H1 (cell line): ENCODE measurements around the gene GALNT1. TPM values are rescaled to one million over a fixed set of nuclear protein-coding genes. Genes with fewer than 3 reads are reported as not detected.

ENCODE experiments used
- CTCF ChIA-PET: fragments of 300-600 bp; sonication (Branson Sonifier 250); formaldehyde crosslinking; loops from one replicate; lab custom pipeline; 2021; ENCODE audit not compliant: partially characterized antibody; lab: Charles Lee
- POLR2A ChIA-PET: fragments of 300-600 bp; sonication (Branson Sonifier 250); formaldehyde crosslinking; loops from one replicate; lab custom pipeline; 2021; ENCODE audit warnings: inconsistent platforms; ENCODE audit not compliant: partially characterized antibody; lab: Charles Lee
- DNase-seq, 2 experiments: peaks; one replicate each; pipeline versions ENCODE4 v3.0.0 to v3.0.0-alpha.2; 2010 to 2022; ENCODE audit warnings: low spot score in 2 of 2, low read depth in 1 of 2, mixed read lengths in 1 of 2
- FAIRE-seq: peaks from 2 replicates; lab custom pipeline; 2011; peaks lifted over from hg19 to GRCh38; lab: Jason Lieb, UNC
- H2AFZ ChIP-seq: 2 replicates; pipeline ENCODE4 v1.8.1; 2012; ENCODE audit warnings: low read length, inconsistent platforms
- H2AK5ac ChIP-seq: 2 replicates; pipeline ENCODE4 v1.6.1; 2013; ENCODE audit warnings: low read depth, low read length
- H2BK120ac ChIP-seq: replicated peaks from 2 replicates; pipeline ENCODE3; 2013; ENCODE audit warnings: low read depth, low read length, inconsistent platforms
- H2BK12ac ChIP-seq: 2 replicates; pipeline ENCODE4 v1.6.1; 2013; ENCODE audit warnings: low read depth, low read length
- H2BK15ac ChIP-seq: 2 replicates; pipeline ENCODE4 v1.6.1; 2013; ENCODE audit warnings: low read length
- H2BK20ac ChIP-seq: 2 replicates; pipeline ENCODE4 v1.6.1; 2013; ENCODE audit warnings: low read length
- H2BK5ac ChIP-seq: 2 replicates; pipeline ENCODE4 v1.6.1; 2013; ENCODE audit warnings: low read depth, low read length
- H3K14ac ChIP-seq: 2 replicates; pipeline ENCODE4 v1.6.1; 2013; ENCODE audit warnings: inconsistent platforms; ENCODE audit not compliant: insufficient read length
- H3K18ac ChIP-seq: 2 replicates; pipeline ENCODE4 v1.6.1; 2013; ENCODE audit warnings: low read length; ENCODE audit errors: extremely low read depth
- H3K23ac ChIP-seq: 2 replicates; pipeline ENCODE4 v1.6.1; 2013; ENCODE audit warnings: inconsistent platforms; ENCODE audit not compliant: insufficient read length
- H3K23me2 ChIP-seq: 2 replicates; pipeline ENCODE4 v1.6.1; 2013; ENCODE audit warnings: low read depth, low read length
- H3K27ac ChIP-seq: 2 replicates; pipeline ENCODE4 v1.6.1; 2011; ENCODE audit warnings: low read depth, low read length, inconsistent platforms
- H3K27me3 ChIP-seq, 4 experiments: replicated peaks in 1 of 4; 1 replicate in 1 of 4; 2 replicates in 3 of 4; pipeline versions ENCODE4 v1.6.1 to v1.8.1; 2011 to 2013; ENCODE audit warnings: low read length in 3 of 4, mild to moderate bottlenecking in 3 of 4, inconsistent platforms in 2 of 4, mixed read lengths in 2 of 4, moderate library complexity in 1 of 4; ENCODE audit not compliant: control insufficient read depth in 3 of 4, insufficient read depth in 3 of 4; ENCODE audit errors: extremely low read depth in 1 of 4
- H3K36me3 ChIP-seq, 4 experiments: 2 replicates each; pipeline versions ENCODE4 v1.6.1 to v1.8.1; 2011 to 2013; ENCODE audit warnings: mild to moderate bottlenecking in 4 of 4, low read length in 3 of 4, moderate library complexity in 2 of 4, control low read depth in 1 of 4, inconsistent platforms in 1 of 4; ENCODE audit not compliant: insufficient read depth in 4 of 4, control insufficient read depth in 2 of 4
- H3K4ac ChIP-seq: replicated peaks from 2 replicates; pipeline ENCODE3; 2013; ENCODE audit warnings: low read length, low read depth, mixed read lengths, inconsistent platforms; ENCODE audit not compliant: insufficient read length
- H3K4me1 ChIP-seq, 4 experiments: replicated peaks in 1 of 4; 1 replicate in 1 of 4; 2 replicates in 3 of 4; pipeline versions ENCODE4 v1.6.1 to v1.8.1; 2011 to 2013; ENCODE audit warnings: low read length in 3 of 4, inconsistent platforms in 2 of 4, mixed read lengths in 1 of 4; ENCODE audit not compliant: insufficient read depth in 4 of 4, control insufficient read depth in 3 of 4
- H3K4me2 ChIP-seq, 2 experiments: 2 replicates each; pipeline versions ENCODE4 v1.6.1 to v1.8.1; 2011 to 2013; ENCODE audit warnings: low read depth in 2 of 2, low read length in 2 of 2, control low read depth in 1 of 2, inconsistent platforms in 1 of 2, mild to moderate bottlenecking in 1 of 2; ENCODE audit not compliant: insufficient read depth in 1 of 2
- H3K4me3 ChIP-seq, 4 experiments: fragments of 200-600, 300-600 bp in 1 of 4; sonication (generic), shearing (Covaris generic), sonication (Bioruptor Twin) in 1 of 4; 2 replicates each; pipeline versions ENCODE4 v1.5.1 to v1.8.1; 2011 to 2016; ENCODE audit warnings: low read length in 4 of 4, low read depth in 3 of 4, control low read depth in 2 of 4, inconsistent platforms in 2 of 4, mild to moderate bottlenecking in 2 of 4, mixed read lengths in 1 of 4, moderate library complexity in 1 of 4; ENCODE audit not compliant: insufficient read depth in 2 of 4; ENCODE audit errors: extremely low read depth in 1 of 4
- H3K56ac ChIP-seq: replicated peaks from 2 replicates; pipeline ENCODE3; 2013; ENCODE audit warnings: low read depth, mild to moderate bottlenecking, mixed read lengths, low read length, inconsistent platforms; ENCODE audit not compliant: insufficient read length
- H3K79me1 ChIP-seq: 2 replicates; pipeline ENCODE4 v1.6.1; 2013; ENCODE audit warnings: low read depth, low read length, control low read depth
- H3K79me2 ChIP-seq, 2 experiments: 2 replicates each; pipeline versions ENCODE4 v1.6.1 to v1.8.1; 2012 to 2013; ENCODE audit warnings: low read length in 2 of 2, mild to moderate bottlenecking in 2 of 2, inconsistent platforms in 1 of 2; ENCODE audit not compliant: insufficient read depth in 2 of 2, control insufficient read depth in 1 of 2
- H3K9ac ChIP-seq, 4 experiments: replicated peaks in 1 of 4; 1 replicate in 1 of 4; 2 replicates in 3 of 4; pipeline versions ENCODE4 v1.6.1 to v1.8.1; 2011 to 2013; ENCODE audit warnings: low read depth in 3 of 4, low read length in 3 of 4, control low read depth in 2 of 4, mild to moderate bottlenecking in 2 of 4, moderate library complexity in 2 of 4, inconsistent platforms in 1 of 4; ENCODE audit errors: extremely low read depth in 1 of 4
- H3K9me3 ChIP-seq, 2 experiments: 2 replicates each; pipeline versions ENCODE4 v1.6.1 to v1.8.1; 2012 to 2013; ENCODE audit warnings: mild to moderate bottlenecking in 2 of 2, moderate library complexity in 2 of 2, control low read depth in 1 of 2, inconsistent platforms in 1 of 2, low read depth in 1 of 2, low read length in 1 of 2, mixed read lengths in 1 of 2; ENCODE audit not compliant: insufficient read depth in 2 of 2
- H4K20me1 ChIP-seq, 2 experiments: replicated peaks in 1 of 2; 2 replicates each; pipeline versions ENCODE3 to v1.8.1; 2011 to 2013; ENCODE audit warnings: inconsistent platforms in 2 of 2, low read length in 2 of 2, mild to moderate bottlenecking in 1 of 2; ENCODE audit not compliant: insufficient read depth in 2 of 2, control insufficient read depth in 1 of 2
- H4K5ac ChIP-seq: 2 replicates; pipeline ENCODE4 v1.6.1; 2013; ENCODE audit warnings: low read length, low read depth, mixed read lengths, inconsistent platforms; ENCODE audit not compliant: insufficient read length
- H4K8ac ChIP-seq: 2 replicates; pipeline ENCODE4 v1.8.0; 2013; ENCODE audit warnings: mild to moderate bottlenecking, moderate library complexity, low read length, inconsistent platforms; ENCODE audit not compliant: insufficient read depth; ENCODE audit errors: extremely low read depth
- H4K91ac ChIP-seq: replicated peaks from 2 replicates; pipeline ENCODE3; 2013; ENCODE audit warnings: low read length, mixed read lengths, inconsistent platforms; ENCODE audit not compliant: insufficient read length
- CBX5 ChIP-seq: fragments of 300-800, 300-1000 bp; sonication (generic); IDR thresholded peaks from 2 replicates; pipeline ENCODE4 v1.7.1; 2016; ENCODE audit warnings: antibody characterized with exemption, low read length, low read depth
- FOSL1 ChIP-seq: IDR thresholded peaks from 2 replicates; pipeline ENCODE4 v1.6.1; 2011; ENCODE audit warnings: mild to moderate bottlenecking, low read depth, low read length, moderate library complexity; ENCODE audit not compliant: insufficient read depth
- JUN ChIP-seq: IDR thresholded peaks from 2 replicates; pipeline ENCODE4 v1.6.1; 2011; ENCODE audit warnings: low read depth, mild to moderate bottlenecking, improper control_type of control experiment, low read length
- KDM1A ChIP-seq: fragments of 200-600, 300-600 bp; sonication (generic); IDR thresholded peaks from 2 replicates; pipeline ENCODE4 v1.7.1; 2016; ENCODE audit warnings: mild to moderate bottlenecking, low read length, borderline replicate concordance
- NANOG ChIP-seq: IDR thresholded peaks from 2 replicates; pipeline ENCODE4 v1.6.1; 2011; ENCODE audit warnings: low read length, low read depth, mild to moderate bottlenecking, inconsistent platforms; ENCODE audit not compliant: insufficient read depth, poor library complexity, severe bottlenecking
- RBBP5 ChIP-seq: IDR thresholded peaks from 2 replicates; pipeline ENCODE4 v1.7.1; 2012; ENCODE audit warnings: low read depth, mild to moderate bottlenecking, inconsistent platforms, low read length, moderate library complexity, borderline replicate concordance
- RNF2 ChIP-seq: fragments of 200-900, 300-1000 bp; sonication (generic); IDR thresholded peaks from 2 replicates; pipeline ENCODE4 v1.7.1; 2016; ENCODE audit warnings: borderline replicate concordance, low read depth, mild to moderate bottlenecking, antibody characterized with exemption, low read length; ENCODE audit not compliant: poor library complexity, severe bottlenecking; ENCODE audit errors: missing control alignments
- SAP30 ChIP-seq: fragments of 300-600 bp; sonication (generic); IDR thresholded peaks from 2 replicates; pipeline ENCODE4 v1.7.1; 2012; ENCODE audit warnings: low read length, moderate library complexity, mild to moderate bottlenecking, inconsistent platforms; ENCODE audit not compliant: insufficient read depth, insufficient replicate concordance
- SRF ChIP-seq: IDR thresholded peaks from 2 replicates; pipeline ENCODE4 v1.6.1; 2011; ENCODE audit warnings: mild to moderate bottlenecking, low read depth, low read length, moderate library complexity
- SUZ12 ChIP-seq: fragments of 200-600 bp; sonication (generic); IDR thresholded peaks from 2 replicates; pipeline ENCODE4 v1.6.1; 2012; ENCODE audit warnings: mild to moderate bottlenecking, inconsistent platforms, low read length, moderate library complexity, mixed read lengths
- TAF7 ChIP-seq: optimal IDR thresholded peaks from 2 replicates; pipeline ENCODE3; 2011; ENCODE audit warnings: low read depth, mild to moderate bottlenecking, inconsistent platforms, low read length, moderate library complexity, borderline replicate concordance
- YY1 ChIP-seq: IDR thresholded peaks from 2 replicates; pipeline ENCODE4 v1.6.1; 2011; ENCODE audit warnings: low read depth, mild to moderate bottlenecking, low read length
- WGBS, 2 experiments: shearing (Covaris generic) in 1 of 2; methylation state at CpG; one replicate each; pipeline versions ENCODE4 v1.1.6 to v1.1.7; 2013 to 2015; ENCODE audit warnings: low lambda C conversion rate in 2 of 2, mixed read lengths in 2 of 2, inconsistent platforms in 1 of 2, low coverage in 1 of 2, missing lambda C conversion rate in 1 of 2; ENCODE audit not compliant: insufficient replicate concordance in 2 of 2, insufficient coverage in 1 of 2, insufficient read length in 1 of 2; ENCODE audit errors: extremely low coverage in 1 of 2, missing lambda C conversion rate in 1 of 2; 5-methylcytosine and 5-hydroxymethylcytosine counted together
- polyA plus RNA-seq, 7 experiments: library from polyadenylated mRNA; depleted of rRNA in 3 of 7; stranded (reverse) in 5 of 7; unstranded in 2 of 7; fragments of >200 nt in 5 of 7; fragments of 200-250 nt in 2 of 7; gene quantifications; 1 replicate in 5 of 7; 2 replicates in 1 of 7; 4 replicates in 1 of 7; pipeline versions ENCODE4 v1.2.1 to v1.2.3, GENCODE V29; 2011 to 2013; ENCODE audit warnings: missing spikeins in 2 of 7, mixed read lengths in 2 of 7
- total RNA-seq: library from RNA; stranded (reverse); fragmentation: NEBNext Ultra II Directional; extraction: Animal tissue kit (Norgen Biotek cat#: 25700); gene quantifications from 2 replicates; pipeline ENCODE4 v1.2.1, GENCODE V29; 2021
- TF ChIP-seq, protein P1 (sequence below): IDR thresholded peaks from 2 replicates; pipeline ENCODE4 v1.6.1; 2012; ENCODE audit warnings: inconsistent platforms

The GALNT1 gene
- total and polyA plus RNA-seq, 2 of the 8 experiments (the other 6 are each of a cell fraction or from before 2014, with no cell fraction given) = 22.4 to 101 TPM

DNA sequence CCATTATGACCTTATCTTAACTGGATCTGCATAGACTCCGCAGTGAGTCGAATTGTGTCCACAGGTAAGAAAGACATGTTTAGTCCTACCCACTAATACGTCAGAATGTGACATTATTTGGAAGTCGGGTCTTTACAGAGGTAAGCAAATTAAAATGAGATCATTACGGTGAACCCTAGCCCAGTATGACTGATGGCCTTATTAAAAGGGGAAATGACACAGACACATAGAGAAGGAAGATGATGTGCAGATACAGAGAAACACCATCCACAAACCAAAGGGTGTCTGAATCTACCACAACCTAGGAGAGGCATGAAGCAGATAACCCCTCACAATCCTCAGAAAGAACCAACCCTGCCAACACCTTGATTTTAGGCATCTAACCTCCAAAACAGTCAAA is 135.6 kb downstream of the GALNT1 start:
- Histone ChIP-seq H3K4ac (no peak overlapping the region), H3K4me3 (no peak overlapping the region), H3K23me2 (no peaks in the 10 kb centered on the region), H3K56ac (no peak overlapping the region), H3K27me3 (no peaks in the 10 kb centered on the region), H2AK5ac (no peak overlapping the region), H3K9ac (no peak overlapping the region), H4K20me1 (no peaks in the 10 kb centered on the region), H3K9me3 (peaks cover 0 to 3% of the 10 kb centered on the region in 2 experiments; a peak in 1 of 4 replicates), H2BK20ac (no peak overlapping the region), H3K14ac (no peak overlapping the region)
- ChIA-PET CTCF (no interaction called here), POLR2A (no interaction called here)
- no peak for DNase-seq
- WGBS, 2 experiments = 97% methylated on average over 5 of the region's 5 CpGs; no CpG with 5 or more reads in 1 of the 2 experiments
- no peak for TF ChIP-seq SAP30
- TF ChIP-seq TAF7 = no peak
- TF ChIP-seq CBX5 = no peak
- TF ChIP-seq NANOG = no peak
- no peak for TF ChIP-seq KDM1A
- TF ChIP-seq, protein P1, sequence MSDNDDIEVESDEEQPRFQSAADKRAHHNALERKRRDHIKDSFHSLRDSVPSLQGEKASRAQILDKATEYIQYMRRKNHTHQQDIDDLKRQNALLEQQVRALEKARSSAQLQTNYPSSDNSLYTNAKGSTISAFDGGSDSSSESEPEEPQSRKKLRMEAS = no peak
- TF ChIP-seq FOSL1 = no peak
- no peak for TF ChIP-seq SUZ12
- no peak for TF ChIP-seq JUN
- no peak for TF ChIP-seq RBBP5
- TF ChIP-seq YY1 = no peak
- no peak for TF ChIP-seq SRF
- TF ChIP-seq RNF2 = no peak
- TF ChIP-seq, all 59 proteins: peak for 0
- Histone ChIP-seq H4K91ac (no peak overlapping the region), H3K79me2 (no peaks in the 10 kb centered on the region), H3K36me3 (no peaks in the 10 kb centered on the region), H2AFZ (no peak overlapping the region), H3K4me2 (no peak overlapping the region), H4K5ac (no peak overlapping the region), H3K4me1 (no peaks in the 10 kb centered on the region), H2BK120ac (no peak overlapping the region), H2BK15ac (no peak overlapping the region), H2BK12ac (no peak overlapping the region), H3K23ac (no peak overlapping the region), H4K8ac (no peak overlapping the region), H3K18ac (no peak overlapping the region), H3K79me1 (no peaks in the 10 kb centered on the region), H3K27ac (no peak overlapping the region), H2BK5ac (no peak overlapping the region)
- FAIRE-seq = no peak
